SK-N-SH (cell line): ENCODE measurements around the gene SMU1. TPM values are rescaled to one million over a fixed set of nuclear protein-coding genes. Genes with fewer than 3 reads are reported as not detected.

Experiments
- CTCF ChIA-PET: fragments of 300-600, 350-600 bp; formaldehyde crosslinking; extraction: SDS; loops from one replicate; lab custom pipeline; 2021; lab: Yijun Ruan, JAX
- POLR2A ChIA-PET: fragments of 350-600 bp; sonication (Branson Sonifier 250); formaldehyde crosslinking; extraction: SDS; loops from one replicate; lab custom pipeline; 2020; ENCODE audit warnings: antibody characterized with exemption, inconsistent platforms; lab: Yijun Ruan, JAX
- DNase-seq: peaks from one replicate; pipeline ENCODE4 v3.0.0; 2012
- H2AFZ ChIP-seq: fragments of 200-600 bp; sonication (generic); 2 replicates; pipeline ENCODE4 v1.8.1; 2016; ENCODE audit warnings: antibody characterized with exemption, mild to moderate bottlenecking, low read depth
- H3F3A ChIP-seq: fragments of 200-600 bp; sonication (generic); replicated peaks from 2 replicates; pipeline ENCODE3; 2016; ENCODE audit warnings: antibody characterized with exemption, mild to moderate bottlenecking; ENCODE audit not compliant: insufficient read depth
- H3K27ac ChIP-seq, 2 experiments: fragments of 200-500 bp in 1 of 2; fragments of 200-600 bp in 1 of 2; sonication (Bioruptor generic) in 1 of 2; sonication (generic), shearing (Covaris generic) in 1 of 2; 2 replicates each; pipeline versions ENCODE4 v1.5.1 to v1.6.1; 2014 to 2016; ENCODE audit warnings: low read depth in 2 of 2, inconsistent platforms in 1 of 2, low read length in 1 of 2, mild to moderate bottlenecking in 1 of 2, mixed read lengths in 1 of 2
- H3K27me3 ChIP-seq: fragments of 200-600 bp; sonication (generic), shearing (Covaris generic); 2 replicates; pipeline ENCODE4 v1.6.1; 2016; ENCODE audit warnings: mixed run types; ENCODE audit not compliant: insufficient read depth
- H3K36me3 ChIP-seq, 2 experiments: fragments of 200-500 bp in 1 of 2; fragments of 200-600 bp in 1 of 2; sonication (Bioruptor generic) in 1 of 2; sonication (generic) in 1 of 2; replicated peaks in 1 of 2; 2 replicates each; pipeline versions ENCODE3 to v1.5.1; 2014 to 2016; ENCODE audit warnings: low read length in 1 of 2, mild to moderate bottlenecking in 1 of 2; ENCODE audit not compliant: insufficient read depth in 2 of 2, control insufficient read depth in 1 of 2
- H3K4me1 ChIP-seq, 2 experiments: fragments of 200-500 bp in 1 of 2; fragments of 200-600 bp in 1 of 2; sonication (Bioruptor generic) in 1 of 2; sonication (generic), shearing (Covaris generic) in 1 of 2; 2 replicates each; pipeline versions ENCODE4 v1.5.1 to v1.6.1; 2014 to 2016; ENCODE audit warnings: low read depth in 1 of 2, low read length in 1 of 2, mixed run types in 1 of 2; ENCODE audit not compliant: insufficient read depth in 2 of 2, control insufficient read depth in 1 of 2
- H3K4me2 ChIP-seq: fragments of 200-600 bp; sonication (generic), shearing (Covaris generic); 2 replicates; pipeline ENCODE4 v1.6.1; 2017; ENCODE audit warnings: mixed run types
- H3K4me3 ChIP-seq, 2 experiments: fragments of 200-500 bp in 1 of 2; fragments of 200-600 bp in 1 of 2; sonication (Bioruptor generic) in 1 of 2; sonication (generic), shearing (Covaris generic) in 1 of 2; 2 replicates each; pipeline versions ENCODE4 v1.5.1 to v1.8.1; 2014 to 2016; ENCODE audit warnings: low read depth in 2 of 2, inconsistent platforms in 1 of 2, low read length in 1 of 2, mild to moderate bottlenecking in 1 of 2, mixed read lengths in 1 of 2, moderate library complexity in 1 of 2
- H3K79me2 ChIP-seq: fragments of 200-600 bp; sonication (generic); 2 replicates; pipeline ENCODE4 v1.8.1; 2017; ENCODE audit warnings: mild to moderate bottlenecking; ENCODE audit not compliant: insufficient read depth
- H3K9ac ChIP-seq: fragments of 200-600 bp; sonication (generic); 2 replicates; pipeline ENCODE4 v1.6.1; 2017; ENCODE audit warnings: mixed run types
- H3K9me2 ChIP-seq: fragments of 200-600 bp; sonication (generic); 2 replicates; pipeline ENCODE4 v1.6.1; 2017; ENCODE audit warnings: mixed run types
- H3K9me3 ChIP-seq: fragments of 200-600 bp; sonication (generic); 2 replicates; pipeline ENCODE4 v1.6.1; 2017; ENCODE audit warnings: mixed run types, mild to moderate bottlenecking, moderate library complexity
- H4K20me1 ChIP-seq: fragments of 200-600 bp; sonication (generic); 2 replicates; pipeline ENCODE4 v1.6.1; 2017; ENCODE audit warnings: mild to moderate bottlenecking, mixed run types; ENCODE audit not compliant: insufficient read depth
- CHD2 ChIP-seq: fragments of 150-350 bp; IDR thresholded peaks from 2 replicates; pipeline ENCODE4 v1.6.1; 2018; ENCODE audit warnings: low read length; ENCODE audit not compliant: partially characterized antibody
- ELF1 ChIP-seq: IDR thresholded peaks from 2 replicates; pipeline ENCODE4 v1.4.0; 2012
- FOXJ3 ChIP-seq: sonication (generic); formaldehyde crosslinking; IDR thresholded peaks from 2 replicates; pipeline ENCODE4 v1.5.1; 2020; ENCODE audit warnings: mild to moderate bottlenecking, missing genetic modification reagents
- FOXM1 ChIP-seq: IDR thresholded peaks from 2 replicates; pipeline ENCODE4 v1.4.0; 2012; ENCODE audit warnings: low read depth, mild to moderate bottlenecking
- GATA2 ChIP-seq: sonication (generic); formaldehyde crosslinking; IDR thresholded peaks from 2 replicates; pipeline ENCODE4 v1.5.0; 2020; ENCODE audit warnings: mild to moderate bottlenecking, missing genetic modification reagents
- JUND ChIP-seq: IDR thresholded peaks from 2 replicates; pipeline ENCODE4 v1.4.0; 2012
- MXI1 ChIP-seq: IDR thresholded peaks from 2 replicates; pipeline ENCODE4 v1.6.1; 2012; ENCODE audit warnings: mild to moderate bottlenecking, low read depth, low read length, improper control_type of control experiment
- POLR2AphosphoS5 ChIP-seq: IDR thresholded peaks from 2 replicates; pipeline ENCODE4 v1.6.1; 2012; ENCODE audit warnings: low read depth, low read length
- RCOR1 ChIP-seq: fragments of 150-350 bp; IDR thresholded peaks from 2 replicates; pipeline ENCODE4 v1.6.1; 2017; ENCODE audit warnings: antibody characterized with exemption, low read length
- RFX5 ChIP-seq: IDR thresholded peaks from 2 replicates; pipeline ENCODE4 v1.6.1; 2012; ENCODE audit warnings: mild to moderate bottlenecking, improper control_type of control experiment, low read length
- RXRA ChIP-seq: IDR thresholded peaks from 2 replicates; pipeline ENCODE4 v1.4.0; 2012; ENCODE audit warnings: low read depth, mild to moderate bottlenecking, borderline replicate concordance
- SIN3A ChIP-seq: IDR thresholded peaks from 2 replicates; pipeline ENCODE4 v1.6.1; 2012; ENCODE audit warnings: low read depth, mild to moderate bottlenecking, low read length, moderate library complexity, borderline replicate concordance
- SMC3 ChIP-seq: IDR thresholded peaks from 2 replicates; pipeline ENCODE4 v1.6.1; 2012; ENCODE audit warnings: low read depth, low read length, improper control_type of control experiment
- TCF12 ChIP-seq: IDR thresholded peaks from 2 replicates; pipeline ENCODE4 v1.4.0; 2012
- TEAD4 ChIP-seq: IDR thresholded peaks from 2 replicates; pipeline ENCODE4 v1.4.0; 2012; ENCODE audit warnings: mild to moderate bottlenecking, borderline replicate concordance; ENCODE audit not compliant: insufficient read depth
- WGBS: methylation state at CpG from one replicate; pipeline ENCODE4 v1.1.6; 2017; ENCODE audit warnings: low lambda C conversion rate; 5-methylcytosine and 5-hydroxymethylcytosine counted together
- polyA plus RNA-seq, 3 experiments: library from polyadenylated mRNA; depleted of rRNA; stranded (reverse); fragments of >200 nt; gene quantifications; 2 replicates each; pipeline ENCODE4 v1.2.3, GENCODE V29; 2012
- TF ChIP-seq, protein P1 (sequence below): IDR thresholded peaks from 2 replicates; pipeline ENCODE4 v1.6.1; 2012; ENCODE audit warnings: mild to moderate bottlenecking, low read depth, low read length, moderate library complexity
- TF ChIP-seq, protein P2 (sequence below): IDR thresholded peaks from 2 replicates; pipeline ENCODE4; 2012
- TF ChIP-seq, protein P3 (sequence below): fragments of 150-350 bp; IDR thresholded peaks from 2 replicates; pipeline ENCODE4 v1.6.1; 2016; ENCODE audit warnings: mild to moderate bottlenecking, low read depth, low read length
- TF ChIP-seq, protein P4 (sequence below): fragments of 200-600 bp; sonication (generic); IDR thresholded peaks from 2 replicates; pipeline ENCODE4 v1.6.1; 2017; ENCODE audit warnings: antibody characterized with exemption, mild to moderate bottlenecking, moderate library complexity

The SMU1 gene
- polyA plus RNA-seq, 1 of the 3 experiments (the other 2 are of a cell fraction): 9.8 TPM

DNA sequence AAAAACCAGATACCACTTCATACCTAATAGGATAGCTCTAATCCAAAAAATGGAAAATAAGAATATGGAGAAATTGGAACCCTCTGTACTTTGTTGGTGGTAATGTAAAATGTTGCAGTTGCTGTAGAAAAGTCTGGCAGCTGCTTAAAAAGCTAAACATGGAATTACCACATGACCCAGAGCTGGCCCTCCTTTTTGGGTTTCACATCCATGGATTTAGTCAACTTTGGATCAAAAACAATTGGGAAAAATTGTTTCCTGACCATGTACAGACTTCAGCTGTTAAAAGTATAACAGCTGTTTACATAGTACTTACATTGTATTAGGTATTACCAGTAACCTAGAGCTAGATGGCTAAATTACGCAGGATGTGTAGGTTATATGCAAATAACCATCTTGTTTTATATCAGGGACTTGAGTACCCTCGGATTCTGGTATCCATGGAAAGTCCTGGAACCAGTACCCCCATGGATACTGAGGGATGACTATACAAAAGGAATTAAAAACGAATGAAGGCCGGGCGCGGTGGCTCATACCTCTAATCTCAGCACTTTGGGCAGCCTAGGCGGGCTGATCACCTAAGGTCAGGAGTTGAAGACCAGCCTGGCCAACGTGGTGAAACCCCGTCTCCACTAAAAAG is 35.6 kb downstream of the SMU1 start:
- Histone ChIP-seq H3K9me3 (no peaks in the 10 kb centered on the region), H3K27me3 (no peaks in the 10 kb centered on the region), H3K4me2 (no peak overlapping the region), H3K4me1 (peaks cover 5 to 9% of the 10 kb centered on the region in 2 experiments; a peak in 2 of 4 replicates), H3K27ac (no peak overlapping the region), H3K36me3 (peaks cover 39 to 51% of the 10 kb centered on the region in 2 experiments), H3K9me2 (no peaks in the 10 kb centered on the region), H3K4me3 (no peak overlapping the region), H2AFZ (no peak overlapping the region), H3K9ac (no peak overlapping the region), H3F3A (peaks cover 78% of the 10 kb centered on the region), H4K20me1 (no peaks in the 10 kb centered on the region), H3K79me2 (peaks cover 12% of the 10 kb centered on the region; the same call in 1 of the 2 replicates)
- CTCF ChIA-PET: interaction anchor here (0.8 kb wide), 1 partner anchor 185 kb away, joined by 3 read pairs; no protein-coding TSS in a partner anchor
- POLR2A ChIA-PET: interaction anchor here (2.0 kb wide), 1 partner anchor 16 kb away, joined by 8 read pairs; the partner anchor contains the start of gene DNAJA1
- no peak for DNase-seq
- WGBS: 93% methylated on average over 9 of the region's 9 CpGs
- TF ChIP-seq TCF12: no peak
- TF ChIP-seq RCOR1: no peak
- TF ChIP-seq RFX5: no peak
- no peak for TF ChIP-seq TEAD4
- no peak for TF ChIP-seq JUND
- no peak for TF ChIP-seq MXI1
- TF ChIP-seq, protein P1, sequence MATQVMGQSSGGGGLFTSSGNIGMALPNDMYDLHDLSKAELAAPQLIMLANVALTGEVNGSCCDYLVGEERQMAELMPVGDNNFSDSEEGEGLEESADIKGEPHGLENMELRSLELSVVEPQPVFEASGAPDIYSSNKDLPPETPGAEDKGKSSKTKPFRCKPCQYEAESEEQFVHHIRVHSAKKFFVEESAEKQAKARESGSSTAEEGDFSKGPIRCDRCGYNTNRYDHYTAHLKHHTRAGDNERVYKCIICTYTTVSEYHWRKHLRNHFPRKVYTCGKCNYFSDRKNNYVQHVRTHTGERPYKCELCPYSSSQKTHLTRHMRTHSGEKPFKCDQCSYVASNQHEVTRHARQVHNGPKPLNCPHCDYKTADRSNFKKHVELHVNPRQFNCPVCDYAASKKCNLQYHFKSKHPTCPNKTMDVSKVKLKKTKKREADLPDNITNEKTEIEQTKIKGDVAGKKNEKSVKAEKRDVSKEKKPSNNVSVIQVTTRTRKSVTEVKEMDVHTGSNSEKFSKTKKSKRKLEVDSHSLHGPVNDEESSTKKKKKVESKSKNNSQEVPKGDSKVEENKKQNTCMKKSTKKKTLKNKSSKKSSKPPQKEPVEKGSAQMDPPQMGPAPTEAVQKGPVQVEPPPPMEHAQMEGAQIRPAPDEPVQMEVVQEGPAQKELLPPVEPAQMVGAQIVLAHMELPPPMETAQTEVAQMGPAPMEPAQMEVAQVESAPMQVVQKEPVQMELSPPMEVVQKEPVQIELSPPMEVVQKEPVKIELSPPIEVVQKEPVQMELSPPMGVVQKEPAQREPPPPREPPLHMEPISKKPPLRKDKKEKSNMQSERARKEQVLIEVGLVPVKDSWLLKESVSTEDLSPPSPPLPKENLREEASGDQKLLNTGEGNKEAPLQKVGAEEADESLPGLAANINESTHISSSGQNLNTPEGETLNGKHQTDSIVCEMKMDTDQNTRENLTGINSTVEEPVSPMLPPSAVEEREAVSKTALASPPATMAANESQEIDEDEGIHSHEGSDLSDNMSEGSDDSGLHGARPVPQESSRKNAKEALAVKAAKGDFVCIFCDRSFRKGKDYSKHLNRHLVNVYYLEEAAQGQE: no peak
- TF ChIP-seq, protein P2, sequence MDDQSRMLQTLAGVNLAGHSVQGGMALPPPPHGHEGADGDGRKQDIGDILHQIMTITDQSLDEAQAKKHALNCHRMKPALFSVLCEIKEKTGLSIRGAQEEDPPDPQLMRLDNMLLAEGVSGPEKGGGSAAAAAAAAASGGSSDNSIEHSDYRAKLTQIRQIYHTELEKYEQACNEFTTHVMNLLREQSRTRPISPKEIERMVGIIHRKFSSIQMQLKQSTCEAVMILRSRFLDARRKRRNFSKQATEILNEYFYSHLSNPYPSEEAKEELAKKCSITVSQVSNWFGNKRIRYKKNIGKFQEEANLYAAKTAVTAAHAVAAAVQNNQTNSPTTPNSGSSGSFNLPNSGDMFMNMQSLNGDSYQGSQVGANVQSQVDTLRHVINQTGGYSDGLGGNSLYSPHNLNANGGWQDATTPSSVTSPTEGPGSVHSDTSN: no peak
- TF ChIP-seq, protein P3, sequence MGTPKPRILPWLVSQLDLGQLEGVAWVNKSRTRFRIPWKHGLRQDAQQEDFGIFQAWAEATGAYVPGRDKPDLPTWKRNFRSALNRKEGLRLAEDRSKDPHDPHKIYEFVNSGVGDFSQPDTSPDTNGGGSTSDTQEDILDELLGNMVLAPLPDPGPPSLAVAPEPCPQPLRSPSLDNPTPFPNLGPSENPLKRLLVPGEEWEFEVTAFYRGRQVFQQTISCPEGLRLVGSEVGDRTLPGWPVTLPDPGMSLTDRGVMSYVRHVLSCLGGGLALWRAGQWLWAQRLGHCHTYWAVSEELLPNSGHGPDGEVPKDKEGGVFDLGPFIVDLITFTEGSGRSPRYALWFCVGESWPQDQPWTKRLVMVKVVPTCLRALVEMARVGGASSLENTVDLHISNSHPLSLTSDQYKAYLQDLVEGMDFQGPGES: no peak
- TF ChIP-seq ELF1: no peak
- no peak for TF ChIP-seq SMC3
- TF ChIP-seq POLR2AphosphoS5: no peak; the same call in 1 of the 2 replicates
- no peak for TF ChIP-seq SIN3A
- TF ChIP-seq RXRA: no peak
- no peak for TF ChIP-seq CHD2
- no peak for TF ChIP-seq FOXM1
- no peak for TF ChIP-seq FOXJ3
- TF ChIP-seq, protein P4, sequence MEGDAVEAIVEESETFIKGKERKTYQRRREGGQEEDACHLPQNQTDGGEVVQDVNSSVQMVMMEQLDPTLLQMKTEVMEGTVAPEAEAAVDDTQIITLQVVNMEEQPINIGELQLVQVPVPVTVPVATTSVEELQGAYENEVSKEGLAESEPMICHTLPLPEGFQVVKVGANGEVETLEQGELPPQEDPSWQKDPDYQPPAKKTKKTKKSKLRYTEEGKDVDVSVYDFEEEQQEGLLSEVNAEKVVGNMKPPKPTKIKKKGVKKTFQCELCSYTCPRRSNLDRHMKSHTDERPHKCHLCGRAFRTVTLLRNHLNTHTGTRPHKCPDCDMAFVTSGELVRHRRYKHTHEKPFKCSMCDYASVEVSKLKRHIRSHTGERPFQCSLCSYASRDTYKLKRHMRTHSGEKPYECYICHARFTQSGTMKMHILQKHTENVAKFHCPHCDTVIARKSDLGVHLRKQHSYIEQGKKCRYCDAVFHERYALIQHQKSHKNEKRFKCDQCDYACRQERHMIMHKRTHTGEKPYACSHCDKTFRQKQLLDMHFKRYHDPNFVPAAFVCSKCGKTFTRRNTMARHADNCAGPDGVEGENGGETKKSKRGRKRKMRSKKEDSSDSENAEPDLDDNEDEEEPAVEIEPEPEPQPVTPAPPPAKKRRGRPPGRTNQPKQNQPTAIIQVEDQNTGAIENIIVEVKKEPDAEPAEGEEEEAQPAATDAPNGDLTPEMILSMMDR: no peak
- no peak for TF ChIP-seq GATA2 (CRISPR knock-in tag)
